Measurements from ENCODE around the gene XRCC2. TPM values are rescaled to one million over a fixed set of nuclear protein-coding genes. Genes with fewer than 3 reads are reported as not detected.
"Not testable (repeated sequence)": the region's sequence is repeated elsewhere in the genome, so short reads cannot be mapped to it uniquely, and the experiment has no call there.

Gene XRCC2
- total RNA-seq, 1 donor from 2014 or later, result 1.6 TPM

DNA sequence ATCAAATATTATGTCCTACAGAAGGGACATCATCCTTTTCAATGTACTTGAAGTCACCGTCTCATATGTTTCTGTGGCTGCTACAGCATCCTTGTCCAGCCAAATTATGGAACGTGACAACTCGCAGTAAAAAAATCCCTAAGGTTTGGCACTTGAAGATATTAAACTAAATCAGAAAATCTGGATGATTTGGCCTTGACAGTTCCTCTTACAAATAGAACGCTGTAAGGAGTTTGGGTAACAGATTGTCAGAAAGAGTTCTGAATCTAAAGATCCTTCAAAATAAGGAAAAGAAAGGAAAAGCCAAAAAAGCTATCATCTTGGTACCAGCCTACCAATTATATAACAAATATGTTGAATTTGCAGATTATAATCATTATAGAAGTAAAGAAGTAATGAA lies 21.0 kb downstream of the XRCC2 start:
- Histone ChIP-seq H2AFZ (ENCODE audit: low read depth, low read length) (no peak overlapping the region), H3K27ac (ENCODE audit: low read depth, low read length) (no peak overlapping the region), H3K4me2 (ENCODE audit: low read length) (no peak overlapping the region), H4K20me1 (ENCODE audit: insufficient read depth, low read length) (no peaks in the 10 kb centered on the region), H3K4me3 (ENCODE audit: insufficient read depth, low read depth, low read length) (no peak overlapping the region), H3K36me3 (ENCODE audit: insufficient read depth, low read length) (no peaks in the 10 kb centered on the region), H3K4me1 (ENCODE audit: insufficient read depth, low read length) (no peaks in the 10 kb centered on the region), H3K9ac (ENCODE audit: low read length) (no peak overlapping the region), H3K27me3 (ENCODE audit: insufficient read depth, low read length) (no peaks in the 10 kb centered on the region), H3K9me3 (ENCODE audit: insufficient read depth, low read depth, low read length) (no peaks in the 10 kb centered on the region), H3K79me2 (ENCODE audit: insufficient read depth, low read length) (peaks cover 6% of the 10 kb centered on the region)
- DNase-seq (ENCODE audit: low read depth) (no peak), FAIRE-seq (no peak)
- no peaks in the 10 kb centered on the region for H3K9me3 Mint-ChIP-seq (ENCODE audit: unreplicated experiment)
- H3K4me1 Mint-ChIP-seq (ENCODE audit: low read depth, unreplicated experiment), result no peaks in the 10 kb centered on the region
- H3K27ac Mint-ChIP-seq (ENCODE audit: unreplicated experiment), result no peak overlapping the region
- no peak overlapping the region for H3K4me3 Mint-ChIP-seq (ENCODE audit: unreplicated experiment)
- no peaks in the 10 kb centered on the region for H3K36me3 Mint-ChIP-seq (ENCODE audit: low read depth, unreplicated experiment)
- TF ChIP-seq, protein P1, sequence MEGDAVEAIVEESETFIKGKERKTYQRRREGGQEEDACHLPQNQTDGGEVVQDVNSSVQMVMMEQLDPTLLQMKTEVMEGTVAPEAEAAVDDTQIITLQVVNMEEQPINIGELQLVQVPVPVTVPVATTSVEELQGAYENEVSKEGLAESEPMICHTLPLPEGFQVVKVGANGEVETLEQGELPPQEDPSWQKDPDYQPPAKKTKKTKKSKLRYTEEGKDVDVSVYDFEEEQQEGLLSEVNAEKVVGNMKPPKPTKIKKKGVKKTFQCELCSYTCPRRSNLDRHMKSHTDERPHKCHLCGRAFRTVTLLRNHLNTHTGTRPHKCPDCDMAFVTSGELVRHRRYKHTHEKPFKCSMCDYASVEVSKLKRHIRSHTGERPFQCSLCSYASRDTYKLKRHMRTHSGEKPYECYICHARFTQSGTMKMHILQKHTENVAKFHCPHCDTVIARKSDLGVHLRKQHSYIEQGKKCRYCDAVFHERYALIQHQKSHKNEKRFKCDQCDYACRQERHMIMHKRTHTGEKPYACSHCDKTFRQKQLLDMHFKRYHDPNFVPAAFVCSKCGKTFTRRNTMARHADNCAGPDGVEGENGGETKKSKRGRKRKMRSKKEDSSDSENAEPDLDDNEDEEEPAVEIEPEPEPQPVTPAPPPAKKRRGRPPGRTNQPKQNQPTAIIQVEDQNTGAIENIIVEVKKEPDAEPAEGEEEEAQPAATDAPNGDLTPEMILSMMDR (IDR thresholded peaks at IDR 0.05; ENCODE audit: insufficient read depth, low read depth, low read length), result no peak
- TF ChIP-seq EZH2 (IDR thresholded peaks at IDR 0.05; ENCODE audit: insufficient read depth, low read length), result no peak
- H3K27me3 Mint-ChIP-seq (ENCODE audit: low read depth, unreplicated experiment), result no peaks in the 10 kb centered on the region

DNA sequence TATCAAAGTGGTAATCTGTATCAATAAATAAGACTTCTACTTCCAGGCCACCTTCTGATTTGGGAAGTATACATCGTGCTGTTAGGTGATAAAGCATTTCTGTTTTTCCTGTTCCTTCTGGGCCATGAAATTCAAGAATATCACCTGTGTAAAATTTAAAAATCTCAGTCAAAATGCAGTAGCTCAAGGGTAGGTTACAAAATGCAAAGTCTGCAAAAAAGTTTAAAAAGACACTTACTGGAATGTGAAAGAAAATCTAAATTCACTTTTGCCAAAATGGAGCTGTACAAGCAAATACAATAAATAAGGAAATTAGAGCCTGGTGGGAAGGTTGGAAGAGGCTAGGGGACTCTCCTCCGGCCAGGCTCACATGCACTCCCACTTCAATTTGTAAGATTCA lies 26.7 kb downstream of the XRCC2 start:
- no peak for FAIRE-seq
- TF ChIP-seq, protein P1 (IDR thresholded peaks at IDR 0.05; ENCODE audit: insufficient read depth, low read depth, low read length), result no peak
- no peak for TF ChIP-seq EZH2 (IDR thresholded peaks at IDR 0.05; ENCODE audit: insufficient read depth, low read length)
- H4K20me1 ChIP-seq (ENCODE audit: insufficient read depth, low read length), result no peaks in the 10 kb centered on the region
- H3K4me1 ChIP-seq (ENCODE audit: insufficient read depth, low read length), result no peaks in the 10 kb centered on the region
- H3K36me3 ChIP-seq (ENCODE audit: insufficient read depth, low read length), result no peaks in the 10 kb centered on the region
- DNase-seq (ENCODE audit: low read depth), result no peak
- H3K4me2 ChIP-seq (ENCODE audit: low read length), result no peak overlapping the region
- no peaks in the 10 kb centered on the region for H3K9me3 ChIP-seq (ENCODE audit: insufficient read depth, low read depth, low read length)
- Mint-ChIP-seq H3K27me3 (ENCODE audit: low read depth, unreplicated experiment) (no peaks in the 10 kb centered on the region), H3K27ac (ENCODE audit: unreplicated experiment) (no peak overlapping the region), H3K9me3 (ENCODE audit: unreplicated experiment) (no peaks in the 10 kb centered on the region), H3K4me1 (ENCODE audit: low read depth, unreplicated experiment) (no peaks in the 10 kb centered on the region), H3K36me3 (ENCODE audit: low read depth, unreplicated experiment) (no peaks in the 10 kb centered on the region), H3K4me3 (ENCODE audit: unreplicated experiment) (no peak overlapping the region)
- H2AFZ ChIP-seq (ENCODE audit: low read depth, low read length), result no peak overlapping the region
- no peak overlapping the region for H3K4me3 ChIP-seq (ENCODE audit: insufficient read depth, low read depth, low read length)
- no peaks in the 10 kb centered on the region for H3K79me2 ChIP-seq (ENCODE audit: insufficient read depth, low read length)
- H3K27ac ChIP-seq (ENCODE audit: low read depth, low read length), result no peak overlapping the region
- H3K9ac ChIP-seq (ENCODE audit: low read length), result no peak overlapping the region
- H3K27me3 ChIP-seq (ENCODE audit: insufficient read depth, low read length), result no peaks in the 10 kb centered on the region

DNA sequence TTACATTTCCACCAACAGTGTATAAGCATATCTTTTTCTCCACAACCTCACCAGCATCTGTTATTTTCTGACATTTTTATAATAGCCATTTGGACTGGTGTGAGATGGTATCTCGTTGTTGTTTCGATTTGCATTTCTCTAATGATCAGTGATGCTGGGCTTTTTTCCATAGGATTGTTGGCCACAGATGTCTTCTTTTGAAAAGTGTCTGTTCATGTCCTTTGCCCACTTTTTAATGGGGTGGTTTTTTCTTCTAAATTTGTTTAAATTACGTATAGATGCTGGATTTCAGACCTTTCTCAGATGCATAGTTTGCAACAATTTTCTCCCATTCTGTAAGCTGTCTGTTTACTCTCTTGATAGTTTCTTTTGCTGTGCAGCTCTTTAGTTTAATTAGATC lies 28.9 kb downstream of the XRCC2 start:
- FAIRE-seq (peak; percentile 54), DNase-seq (ENCODE audit: low read depth) (no peak)
- Histone ChIP-seq H3K79me2 (ENCODE audit: insufficient read depth, low read length) (no peaks in the 10 kb centered on the region), H3K27me3 (ENCODE audit: insufficient read depth, low read length) (no peaks in the 10 kb centered on the region), H3K9ac (ENCODE audit: low read length) (no peak overlapping the region), H3K4me2 (ENCODE audit: low read length) (no peak overlapping the region), H3K4me3 (ENCODE audit: insufficient read depth, low read depth, low read length) (no peak overlapping the region), H3K27ac (ENCODE audit: low read depth, low read length) (no peak overlapping the region), H3K4me1 (ENCODE audit: insufficient read depth, low read length) (no peaks in the 10 kb centered on the region), H3K9me3 (ENCODE audit: insufficient read depth, low read depth, low read length) (no peaks in the 10 kb centered on the region), H4K20me1 (ENCODE audit: insufficient read depth, low read length) (no peaks in the 10 kb centered on the region), H2AFZ (ENCODE audit: low read depth, low read length) (no peak overlapping the region), H3K36me3 (ENCODE audit: insufficient read depth, low read length) (no peaks in the 10 kb centered on the region)
- Mint-ChIP-seq H3K9me3 (ENCODE audit: unreplicated experiment) (no peaks in the 10 kb centered on the region), H3K36me3 (ENCODE audit: low read depth, unreplicated experiment) (no peaks in the 10 kb centered on the region), H3K27me3 (ENCODE audit: low read depth, unreplicated experiment) (no peaks in the 10 kb centered on the region), H3K4me3 (ENCODE audit: unreplicated experiment) (no peak overlapping the region), H3K27ac (ENCODE audit: unreplicated experiment) (no peak overlapping the region), H3K4me1 (ENCODE audit: low read depth, unreplicated experiment) (no peaks in the 10 kb centered on the region)
- TF ChIP-seq, protein P1 (IDR thresholded peaks at IDR 0.05; ENCODE audit: insufficient read depth, low read depth, low read length), result no peak
- TF ChIP-seq EZH2 (IDR thresholded peaks at IDR 0.05; ENCODE audit: insufficient read depth, low read length), result no peak

DNA sequence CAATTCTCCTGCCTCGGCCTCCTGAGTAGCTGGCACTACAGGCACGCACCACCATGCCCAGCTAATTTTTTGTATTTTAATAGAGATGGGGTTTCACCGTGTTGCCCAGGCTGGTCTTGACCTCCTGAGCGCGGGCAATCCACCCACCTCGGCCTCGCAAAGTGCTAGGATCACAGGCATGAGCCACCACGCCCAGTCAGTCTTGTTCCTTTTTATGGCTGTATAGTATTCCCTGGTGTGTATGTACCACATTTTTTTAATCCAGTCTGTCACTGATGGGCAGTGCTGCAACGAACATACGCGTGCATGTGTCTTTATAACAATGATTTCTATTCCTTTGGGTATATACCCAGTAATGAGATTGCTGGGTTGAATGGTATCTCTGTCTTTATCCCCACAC lies 29.4 kb downstream of the XRCC2 start:
- H3K4me1 ChIP-seq (ENCODE audit: insufficient read depth, low read length); H3K27ac Mint-ChIP-seq (ENCODE audit: unreplicated experiment); H3K4me1 Mint-ChIP-seq (ENCODE audit: low read depth, unreplicated experiment); H3K79me2 ChIP-seq (ENCODE audit: insufficient read depth, low read length); FAIRE-seq; H3K27ac ChIP-seq (ENCODE audit: low read depth, low read length); H3K27me3 Mint-ChIP-seq (ENCODE audit: low read depth, unreplicated experiment); H3K9me3 ChIP-seq (ENCODE audit: insufficient read depth, low read depth, low read length); H3K36me3 ChIP-seq (ENCODE audit: insufficient read depth, low read length); DNase-seq (ENCODE audit: low read depth); H3K4me3 Mint-ChIP-seq (ENCODE audit: unreplicated experiment); H3K36me3 Mint-ChIP-seq (ENCODE audit: low read depth, unreplicated experiment); H3K4me3 ChIP-seq (ENCODE audit: insufficient read depth, low read depth, low read length); H3K4me2 ChIP-seq (ENCODE audit: low read length); H4K20me1 ChIP-seq (ENCODE audit: insufficient read depth, low read length); H2AFZ ChIP-seq (ENCODE audit: low read depth, low read length); H3K27me3 ChIP-seq (ENCODE audit: insufficient read depth, low read length); H3K9me3 Mint-ChIP-seq (ENCODE audit: unreplicated experiment); H3K9ac ChIP-seq (ENCODE audit: low read length): not testable (repeated sequence)

All from astrocyte (in vitro differentiated cells and primary cell).